Keratinocyte (primary cell): Measurements from ENCODE around the gene PSMD6.

Experiments
- EZH2 ChIP-seq: IDR thresholded peaks from one replicate; pipeline ENCODE4 v1.6.1; 2012; ENCODE audit warnings: inconsistent platforms, mild to moderate bottlenecking, low read length, moderate library complexity
- TF ChIP-seq, protein P1 (sequence below), 3 experiments: IDR thresholded peaks in 1 of 3; conservative IDR thresholded peaks in 1 of 3; optimal IDR thresholded peaks in 1 of 3; 2 replicates in 2 of 3; 3 replicates in 1 of 3; pipeline versions ENCODE3 to v1.5.1; 2011; ENCODE audit warnings: low read length in 3 of 3, mild to moderate bottlenecking in 3 of 3, moderate library complexity in 2 of 3, control low read depth in 1 of 3, inconsistent platforms in 1 of 3; ENCODE audit not compliant: insufficient read depth in 2 of 3; ENCODE audit errors: extremely low read depth in 1 of 3

GRCh38 chr3:64037084-64037483, 13.8 kb upstream of the PSMD6 start:
- TF ChIP-seq, protein P1, sequence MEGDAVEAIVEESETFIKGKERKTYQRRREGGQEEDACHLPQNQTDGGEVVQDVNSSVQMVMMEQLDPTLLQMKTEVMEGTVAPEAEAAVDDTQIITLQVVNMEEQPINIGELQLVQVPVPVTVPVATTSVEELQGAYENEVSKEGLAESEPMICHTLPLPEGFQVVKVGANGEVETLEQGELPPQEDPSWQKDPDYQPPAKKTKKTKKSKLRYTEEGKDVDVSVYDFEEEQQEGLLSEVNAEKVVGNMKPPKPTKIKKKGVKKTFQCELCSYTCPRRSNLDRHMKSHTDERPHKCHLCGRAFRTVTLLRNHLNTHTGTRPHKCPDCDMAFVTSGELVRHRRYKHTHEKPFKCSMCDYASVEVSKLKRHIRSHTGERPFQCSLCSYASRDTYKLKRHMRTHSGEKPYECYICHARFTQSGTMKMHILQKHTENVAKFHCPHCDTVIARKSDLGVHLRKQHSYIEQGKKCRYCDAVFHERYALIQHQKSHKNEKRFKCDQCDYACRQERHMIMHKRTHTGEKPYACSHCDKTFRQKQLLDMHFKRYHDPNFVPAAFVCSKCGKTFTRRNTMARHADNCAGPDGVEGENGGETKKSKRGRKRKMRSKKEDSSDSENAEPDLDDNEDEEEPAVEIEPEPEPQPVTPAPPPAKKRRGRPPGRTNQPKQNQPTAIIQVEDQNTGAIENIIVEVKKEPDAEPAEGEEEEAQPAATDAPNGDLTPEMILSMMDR (optimal IDR thresholded peaks at IDR 0.05 in 1 of 3, IDR thresholded peaks at IDR 0.05 in 1 of 3, conservative IDR thresholded peaks at IDR 0.05 in 1 of 3; ENCODE audit: extremely low read depth in 1 of 3, insufficient read depth in 2 of 3, low read length in 3 of 3): no peak
- no peak for TF ChIP-seq EZH2
